ENCODE data around the gene GNG7. TPM values are rescaled to one million over a fixed set of nuclear protein-coding genes. Genes with fewer than 3 reads are reported as not detected.

The GNG7 gene
- polyA plus RNA-seq, 1 experiment, result 0.57 TPM

DNA sequence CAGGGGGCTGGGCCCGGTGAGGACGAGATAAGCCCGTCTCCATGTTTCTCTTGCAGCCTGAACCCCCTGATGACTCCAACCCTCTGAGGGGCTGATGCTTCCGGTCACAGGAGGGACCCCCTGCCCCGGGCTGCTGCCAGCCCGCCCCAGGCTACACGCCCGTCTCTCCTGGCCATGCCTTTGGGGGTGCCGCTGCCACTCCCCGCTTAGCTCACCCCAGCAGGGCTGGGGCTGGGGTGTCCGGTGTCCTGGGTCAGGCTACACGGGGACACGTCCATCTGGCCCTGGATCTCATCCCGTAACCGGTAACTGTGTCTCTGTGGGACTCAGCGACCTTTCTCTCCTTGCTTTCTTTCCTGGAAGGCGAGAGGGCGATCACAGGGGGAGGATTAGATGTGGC, 185.8 kb downstream of the GNG7 start:
- H3K4me3 ChIP-seq (ENCODE audit: low read depth, low read length), result no peak overlapping the region
- ChIA-PET CTCF (no interaction called here), POLR2A (interaction anchor here (0.6 to 0.7 kb wide), 2 partner anchors 20 to 41 kb away, joined by 3 read pairs; partner anchors contain the start of gene GADD45B)
- DNase-seq (ENCODE audit: low read depth, low spot score), result no peak
- no peak overlapping the region for H3K27ac ChIP-seq (ENCODE audit: low read depth, low read length)
- TF ChIP-seq, protein P1, sequence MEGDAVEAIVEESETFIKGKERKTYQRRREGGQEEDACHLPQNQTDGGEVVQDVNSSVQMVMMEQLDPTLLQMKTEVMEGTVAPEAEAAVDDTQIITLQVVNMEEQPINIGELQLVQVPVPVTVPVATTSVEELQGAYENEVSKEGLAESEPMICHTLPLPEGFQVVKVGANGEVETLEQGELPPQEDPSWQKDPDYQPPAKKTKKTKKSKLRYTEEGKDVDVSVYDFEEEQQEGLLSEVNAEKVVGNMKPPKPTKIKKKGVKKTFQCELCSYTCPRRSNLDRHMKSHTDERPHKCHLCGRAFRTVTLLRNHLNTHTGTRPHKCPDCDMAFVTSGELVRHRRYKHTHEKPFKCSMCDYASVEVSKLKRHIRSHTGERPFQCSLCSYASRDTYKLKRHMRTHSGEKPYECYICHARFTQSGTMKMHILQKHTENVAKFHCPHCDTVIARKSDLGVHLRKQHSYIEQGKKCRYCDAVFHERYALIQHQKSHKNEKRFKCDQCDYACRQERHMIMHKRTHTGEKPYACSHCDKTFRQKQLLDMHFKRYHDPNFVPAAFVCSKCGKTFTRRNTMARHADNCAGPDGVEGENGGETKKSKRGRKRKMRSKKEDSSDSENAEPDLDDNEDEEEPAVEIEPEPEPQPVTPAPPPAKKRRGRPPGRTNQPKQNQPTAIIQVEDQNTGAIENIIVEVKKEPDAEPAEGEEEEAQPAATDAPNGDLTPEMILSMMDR (IDR thresholded peaks at IDR 0.05; ENCODE audit: low read depth, low read length), result no peak
- H3K9me3 ChIP-seq (ENCODE audit: control insufficient read depth, insufficient read depth, low read length), result peaks cover 5% of the 10 kb centered on the region
- no peaks in the 10 kb centered on the region for H3K27me3 ChIP-seq (ENCODE audit: control insufficient read depth, insufficient read depth, low read length)

DNA sequence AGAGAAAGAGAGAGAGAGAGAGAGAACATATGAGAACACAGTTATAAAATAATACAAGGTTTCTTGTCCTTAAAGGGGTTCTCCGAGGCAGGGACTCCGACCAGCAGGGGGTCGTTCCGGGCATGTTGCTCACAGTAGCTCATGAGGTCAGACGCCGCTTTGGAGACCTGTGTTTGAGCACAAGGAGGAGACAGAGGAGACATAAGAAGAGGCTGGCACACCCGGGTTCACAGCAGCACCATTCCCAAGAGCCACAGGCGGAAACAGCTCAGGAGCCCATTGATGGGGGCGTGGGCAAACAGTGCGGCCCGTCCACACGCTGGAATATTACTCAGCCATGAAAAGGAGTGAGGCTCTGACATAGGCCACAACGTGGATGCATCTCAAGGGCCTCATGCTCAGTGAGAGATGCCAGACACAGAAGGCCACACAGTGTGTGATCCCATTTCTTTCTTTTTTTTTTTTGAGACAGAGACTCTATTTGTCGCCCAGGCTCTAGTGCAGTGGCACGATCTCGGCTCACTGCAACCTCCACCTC, 187.4 kb downstream of the GNG7 start:
- DNase-seq (ENCODE audit: low read depth, low spot score), result no peak
- Histone ChIP-seq H3K4me3 (ENCODE audit: low read depth, low read length) (no peak overlapping the region), H3K9me3 (ENCODE audit: control insufficient read depth, insufficient read depth, low read length) (peaks cover 5% of the 10 kb centered on the region), H3K27ac (ENCODE audit: low read depth, low read length) (no peak overlapping the region), H3K27me3 (ENCODE audit: control insufficient read depth, insufficient read depth, low read length) (no peaks in the 10 kb centered on the region)
- ChIA-PET POLR2A (no interaction called here), CTCF (no interaction called here)
- TF ChIP-seq, protein P1 (IDR thresholded peaks at IDR 0.05; ENCODE audit: low read depth, low read length), result no peak

DNA sequence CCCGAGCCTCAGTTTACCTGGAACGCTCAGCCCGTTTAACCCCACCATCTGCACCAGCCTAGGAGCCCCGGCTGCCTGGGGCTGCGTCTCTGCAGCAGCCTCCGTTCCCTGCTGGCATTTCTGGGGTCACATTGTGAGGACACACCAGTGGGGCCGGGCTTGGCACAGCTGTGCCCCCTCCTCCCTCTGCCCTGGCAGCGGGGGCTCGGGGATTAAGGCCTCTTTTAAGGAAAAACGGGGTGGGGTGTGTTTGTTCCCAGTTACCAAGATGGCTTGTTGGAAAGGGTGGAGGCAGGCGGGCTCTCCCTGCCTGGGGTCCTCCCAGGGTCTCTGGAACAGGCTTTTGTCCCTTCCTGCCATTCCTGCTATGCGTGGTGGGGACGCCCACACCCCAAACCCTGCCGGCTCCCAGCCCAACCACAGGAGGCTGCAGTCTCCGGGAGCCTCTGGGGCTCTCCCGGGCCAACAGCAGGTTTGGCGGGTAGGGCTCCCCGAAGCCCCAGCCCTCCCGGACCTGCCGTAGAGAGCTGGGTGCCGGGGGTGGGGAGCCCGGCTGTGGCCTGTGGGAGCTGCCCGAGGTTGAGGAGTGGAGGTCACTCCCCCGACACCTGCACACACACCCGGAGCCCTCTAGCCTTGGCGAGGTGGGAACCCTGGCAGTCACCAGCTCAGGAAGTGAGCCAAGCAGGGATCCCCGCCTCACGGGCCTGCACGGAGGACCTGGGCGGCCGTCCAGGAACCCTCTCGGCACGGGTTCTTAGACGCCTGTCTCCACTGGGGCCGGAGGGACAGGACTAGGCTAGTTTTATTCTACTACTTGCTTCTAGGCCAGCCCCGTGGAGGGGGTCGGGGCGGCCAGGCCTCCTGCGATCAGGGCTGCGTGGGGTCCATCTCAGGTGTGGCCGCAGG, 189.7 kb downstream of the GNG7 start:
- CTCF ChIA-PET, result no interaction called here
- H3K4me3 ChIP-seq (ENCODE audit: low read depth, low read length), result no peak overlapping the region
- POLR2A ChIA-PET, result no interaction called here
- peaks cover 5% of the 10 kb centered on the region for H3K9me3 ChIP-seq (ENCODE audit: control insufficient read depth, insufficient read depth, low read length)
- H3K27ac ChIP-seq (ENCODE audit: low read depth, low read length), result no peak overlapping the region
- no peaks in the 10 kb centered on the region for H3K27me3 ChIP-seq (ENCODE audit: control insufficient read depth, insufficient read depth, low read length)
- no peak for DNase-seq (ENCODE audit: low read depth, low spot score)
- TF ChIP-seq, protein P1 (IDR thresholded peaks at IDR 0.05; ENCODE audit: low read depth, low read length), result no peak

DNA sequence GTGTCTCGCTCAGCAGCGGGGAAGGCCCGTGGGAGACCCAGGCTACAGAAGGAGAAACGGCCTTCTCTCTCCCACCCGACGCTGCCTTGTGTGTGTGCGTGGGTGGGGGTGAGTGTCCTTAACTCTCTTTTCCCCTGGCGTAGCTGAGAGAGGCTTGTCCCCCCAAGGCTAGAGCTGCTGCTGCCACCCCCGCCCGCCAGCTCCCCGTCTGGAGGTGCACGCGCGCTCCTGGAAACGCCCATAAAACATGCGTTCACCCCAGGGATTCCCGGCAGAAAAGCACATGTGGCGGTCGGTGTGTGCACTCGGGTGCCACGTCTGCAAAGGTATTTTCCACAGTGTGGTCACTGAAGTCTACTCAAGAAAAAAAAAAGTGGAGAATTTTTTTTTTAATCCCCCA, 190.5 kb downstream of the GNG7 start:
- Histone ChIP-seq H3K27me3 (ENCODE audit: control insufficient read depth, insufficient read depth, low read length) (no peaks in the 10 kb centered on the region), H3K27ac (ENCODE audit: low read depth, low read length) (no peak overlapping the region), H3K9me3 (ENCODE audit: control insufficient read depth, insufficient read depth, low read length) (peaks cover 5% of the 10 kb centered on the region), H3K4me3 (ENCODE audit: low read depth, low read length) (no peak overlapping the region)
- TF ChIP-seq, protein P1 (IDR thresholded peaks at IDR 0.05; ENCODE audit: low read depth, low read length), result no peak
- DNase-seq (ENCODE audit: low read depth, low spot score), result no peak
- CTCF ChIA-PET, result no interaction called here
- POLR2A ChIA-PET, result no interaction called here

DNA sequence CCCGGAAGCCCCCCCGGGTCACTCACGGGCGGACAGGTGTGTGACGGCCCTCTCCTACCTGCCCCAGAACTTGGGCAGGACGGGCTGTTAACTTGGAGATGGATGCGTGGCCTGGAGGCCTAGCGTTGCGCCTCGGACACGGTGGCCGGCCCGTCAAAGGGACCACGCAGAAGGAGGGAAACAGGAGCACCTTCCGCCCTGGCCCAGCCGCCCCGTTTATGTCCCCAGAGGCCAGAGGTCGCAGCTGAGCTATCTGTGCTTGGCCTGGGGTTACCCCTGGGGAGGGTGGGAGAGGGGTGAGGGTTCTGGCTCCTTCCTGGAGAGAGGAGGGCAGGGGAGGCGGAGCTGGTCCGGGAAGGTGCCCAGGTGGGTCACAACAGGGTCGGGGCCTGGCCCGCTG, 190.9 kb downstream of the GNG7 start:
- Histone ChIP-seq H3K4me3 (ENCODE audit: low read depth, low read length) (no peak overlapping the region), H3K27me3 (ENCODE audit: control insufficient read depth, insufficient read depth, low read length) (no peaks in the 10 kb centered on the region), H3K27ac (ENCODE audit: low read depth, low read length) (no peak overlapping the region), H3K9me3 (ENCODE audit: control insufficient read depth, insufficient read depth, low read length) (peaks cover 5% of the 10 kb centered on the region)
- DNase-seq (ENCODE audit: low read depth, low spot score), result no peak
- ChIA-PET POLR2A (no interaction called here), CTCF (no interaction called here)
- TF ChIP-seq, protein P1 (IDR thresholded peaks at IDR 0.05; ENCODE audit: low read depth, low read length), result no peak
